T follicular helper cell (primary cell): Measurements from ENCODE around the gene TBC1D23.
"Not testable (repeated sequence)": the region's sequence is repeated elsewhere in the genome, so short reads cannot be mapped to it uniquely, and the experiment has no call there.

Experiments used
- DNase-seq: peaks from one replicate; pipeline ENCODE4 v3.0.0-alpha.2; 2020; ENCODE audit warnings: low read depth
- total RNA-seq, 2 experiments: gene quantifications; one replicate each; lab custom pipeline; 2026; lab: John Stamatoyannopoulos, UW

TBC1D23 gene
- total RNA-seq, result 50.5 to 64.1 reads per million in 2 experiments

- DNase-seq, result peak; percentile 95
These were observed at the start of gene TBC1D23 for GRCh38 chr3:100260685-100261484. Gene TBC1D23, plus strand, starts transcription at chr3:100260992. Its CDS starts 27 bp downstream, at chr3:100261019.

GRCh38 chr3:100213891-100214573 lies 46.8 kb upstream of the TBC1D23 start:
- no peak for DNase-seq

GRCh38 chr3:100214574-100214964 lies 46.2 kb upstream of the TBC1D23 start:
- no peak for DNase-seq

GRCh38 chr3:100216713-100217112 lies 44.1 kb upstream of the TBC1D23 start:
- no peak for DNase-seq

GRCh38 chr3:100221159-100221558 lies 39.6 kb upstream of the TBC1D23 start:
- DNase-seq, result no peak

- no peak for DNase-seq
These were observed 35.6 kb upstream of the TBC1D23 start for GRCh38 chr3:100225193-100225592.

GRCh38 chr3:100225883-100226282 lies 34.9 kb upstream of the TBC1D23 start:
- no peak for DNase-seq

- no peak for DNase-seq
These were observed 33.9 kb upstream of the TBC1D23 start for GRCh38 chr3:100226712-100227429.

GRCh38 chr3:100227511-100227921 lies 33.3 kb upstream of the TBC1D23 start:
- no peak for DNase-seq

- DNase-seq, result no peak
These were observed 32.5 kb upstream of the TBC1D23 start for GRCh38 chr3:100228247-100228646.

GRCh38 chr3:100229188-100229587 lies 31.6 kb upstream of the TBC1D23 start:
- DNase-seq, result not testable (repeated sequence)

- DNase-seq, result no peak
These were observed 30.1 kb upstream of the TBC1D23 start for GRCh38 chr3:100230710-100231109.

GRCh38 chr3:100231668-100232067 lies 29.1 kb upstream of the TBC1D23 start:
- DNase-seq, result no peak

- DNase-seq, result no peak
These were observed 26.4 kb upstream of the TBC1D23 start for GRCh38 chr3:100234364-100234763.

- DNase-seq, result no peak
These were observed 22.2 kb upstream of the TBC1D23 start for GRCh38 chr3:100238599-100238998.

GRCh38 chr3:100242471-100242870 lies 18.3 kb upstream of the TBC1D23 start:
- DNase-seq, result not testable (repeated sequence)

- DNase-seq, result no peak
These were observed 16.5 kb upstream of the TBC1D23 start for GRCh38 chr3:100244264-100244663.

GRCh38 chr3:100245136-100245535 lies 15.7 kb upstream of the TBC1D23 start:
- no peak for DNase-seq

GRCh38 chr3:100245927-100246326 lies 14.9 kb upstream of the TBC1D23 start:
- DNase-seq, result no peak

GRCh38 chr3:100246999-100247398 lies 13.8 kb upstream of the TBC1D23 start:
- DNase-seq, result no peak

GRCh38 chr3:100252001-100252400 lies 8.8 kb upstream of the TBC1D23 start:
- DNase-seq, result no peak

- DNase-seq, result no peak
These were observed 6.5 kb upstream of the TBC1D23 start for GRCh38 chr3:100254168-100254777.
